ENCODE data around the gene CYP27C1. TPM values are rescaled to one million over a fixed set of nuclear protein-coding genes. Genes with fewer than 3 reads are reported as not detected.

The CYP27C1 gene
- polyA plus RNA-seq, 1 experiment, result 0.28 TPM

DNA sequence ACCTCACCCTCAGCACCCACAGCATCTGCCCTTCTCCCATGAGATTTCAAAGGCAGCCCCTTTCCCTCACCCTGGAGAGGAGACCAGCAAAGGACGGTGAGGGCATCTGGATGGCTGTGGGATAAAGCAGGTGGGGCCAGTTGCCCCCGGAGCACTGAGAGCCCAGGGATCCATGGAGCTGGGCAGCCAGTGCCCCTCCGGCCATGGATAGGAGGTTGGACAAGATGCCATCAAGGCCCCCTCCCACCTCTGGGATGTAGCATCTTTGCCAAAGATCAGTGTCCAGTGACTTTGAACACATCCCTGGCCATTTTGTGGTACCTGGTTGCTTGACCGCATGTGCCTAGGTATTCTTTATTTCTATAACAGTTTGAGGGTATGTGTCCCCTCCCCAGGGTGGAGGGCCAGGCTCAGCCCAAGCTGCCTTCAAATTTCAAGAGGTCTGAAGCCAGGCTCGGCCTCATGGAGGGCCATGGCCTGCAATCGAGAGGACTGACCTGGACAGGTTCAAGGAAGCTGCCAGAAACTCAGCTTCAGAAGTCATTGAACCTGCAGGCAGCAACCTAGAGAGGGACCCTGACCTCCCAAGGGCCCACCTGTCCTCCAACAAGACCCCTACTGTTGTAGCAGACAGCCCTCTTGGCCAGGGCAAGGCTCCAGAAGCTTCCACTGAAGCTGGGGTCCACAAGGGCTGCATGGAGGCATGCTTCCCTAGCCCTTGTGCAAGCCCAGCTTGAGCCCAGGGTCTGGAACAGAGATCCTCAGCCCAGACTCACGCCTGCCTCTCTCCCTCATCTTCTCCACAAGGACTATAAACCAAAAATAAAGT lies 57.6 kb downstream of the CYP27C1 start:
- CTCF ChIA-PET, result no interaction called here
- H3K27me3 ChIP-seq (ENCODE audit: control insufficient read depth, insufficient read depth, low read length), result 0 out of 2 replicates have a peak, but pooled peaks cover 3% of the 10 kb centered on the region
- POLR2A ChIA-PET, result no interaction called here
- H3K4me3 ChIP-seq (ENCODE audit: low read depth, low read length), result no peak overlapping the region
- H3K36me3 ChIP-seq (ENCODE audit: control insufficient read depth, insufficient read depth, low read length), result no peaks in the 10 kb centered on the region
- TF ChIP-seq, protein P1, sequence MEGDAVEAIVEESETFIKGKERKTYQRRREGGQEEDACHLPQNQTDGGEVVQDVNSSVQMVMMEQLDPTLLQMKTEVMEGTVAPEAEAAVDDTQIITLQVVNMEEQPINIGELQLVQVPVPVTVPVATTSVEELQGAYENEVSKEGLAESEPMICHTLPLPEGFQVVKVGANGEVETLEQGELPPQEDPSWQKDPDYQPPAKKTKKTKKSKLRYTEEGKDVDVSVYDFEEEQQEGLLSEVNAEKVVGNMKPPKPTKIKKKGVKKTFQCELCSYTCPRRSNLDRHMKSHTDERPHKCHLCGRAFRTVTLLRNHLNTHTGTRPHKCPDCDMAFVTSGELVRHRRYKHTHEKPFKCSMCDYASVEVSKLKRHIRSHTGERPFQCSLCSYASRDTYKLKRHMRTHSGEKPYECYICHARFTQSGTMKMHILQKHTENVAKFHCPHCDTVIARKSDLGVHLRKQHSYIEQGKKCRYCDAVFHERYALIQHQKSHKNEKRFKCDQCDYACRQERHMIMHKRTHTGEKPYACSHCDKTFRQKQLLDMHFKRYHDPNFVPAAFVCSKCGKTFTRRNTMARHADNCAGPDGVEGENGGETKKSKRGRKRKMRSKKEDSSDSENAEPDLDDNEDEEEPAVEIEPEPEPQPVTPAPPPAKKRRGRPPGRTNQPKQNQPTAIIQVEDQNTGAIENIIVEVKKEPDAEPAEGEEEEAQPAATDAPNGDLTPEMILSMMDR (IDR thresholded peaks at IDR 0.05; ENCODE audit: insufficient read depth, low read depth, low read length), result no peak
- no peak for DNase-seq (ENCODE audit: low read depth)

DNA sequence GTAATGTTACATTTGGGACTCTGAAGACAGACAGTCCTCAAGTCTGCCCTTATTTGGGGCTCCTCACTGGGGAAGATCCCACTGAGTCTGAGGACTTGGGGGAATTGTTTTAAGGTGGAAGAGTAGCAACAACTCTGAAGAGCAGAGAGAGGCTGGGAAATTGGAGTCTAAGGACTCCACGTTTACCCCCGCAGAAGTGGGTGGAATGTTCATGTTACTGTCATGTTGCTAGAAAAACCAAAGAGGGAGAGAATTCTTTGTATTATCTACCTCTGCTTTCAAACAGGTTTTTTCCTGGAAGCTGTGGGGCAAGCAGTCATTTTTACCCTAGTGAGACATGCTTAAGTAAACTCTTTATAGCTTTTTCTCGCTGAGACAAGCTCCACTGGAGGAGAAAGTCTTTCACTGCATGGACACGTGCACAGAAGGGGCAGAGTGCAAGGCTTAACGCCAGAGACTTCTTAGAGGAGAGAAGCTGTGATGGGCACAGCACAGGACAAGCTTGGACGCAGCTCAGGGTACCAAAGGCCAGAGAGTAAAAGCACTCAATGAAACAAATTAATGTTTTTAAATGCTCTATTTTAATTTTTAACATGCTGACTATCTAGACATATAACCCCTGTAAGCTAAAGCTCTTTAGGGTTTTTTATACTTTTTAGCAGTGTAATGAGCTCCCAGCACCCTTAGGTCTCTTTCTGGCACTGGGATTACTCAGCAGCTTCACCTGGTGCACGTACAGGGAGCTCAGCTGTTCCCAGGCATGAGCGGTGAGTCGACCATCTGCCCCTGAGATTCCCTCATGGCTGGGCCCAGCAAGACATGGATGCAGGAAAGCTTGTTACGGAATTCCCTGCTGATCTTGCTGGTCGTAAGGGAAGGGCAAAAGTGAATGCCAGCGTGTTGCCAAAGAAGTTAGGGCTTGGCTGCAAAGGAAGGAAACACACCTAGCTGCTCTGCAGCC lies 58.6 kb downstream of the CYP27C1 start:
- Histone ChIP-seq H3K4me3 (ENCODE audit: low read depth, low read length) (no peak overlapping the region), H3K27me3 (ENCODE audit: control insufficient read depth, insufficient read depth, low read length) (0 out of 2 replicates have a peak, but pooled peaks cover 3% of the 10 kb centered on the region), H3K36me3 (ENCODE audit: control insufficient read depth, insufficient read depth, low read length) (no peaks in the 10 kb centered on the region)
- TF ChIP-seq, protein P1 (IDR thresholded peaks at IDR 0.05; ENCODE audit: insufficient read depth, low read depth, low read length), result no peak
- POLR2A ChIA-PET, result no interaction called here
- no peak for DNase-seq (ENCODE audit: low read depth)
- CTCF ChIA-PET, result interaction anchor here (2.7 kb wide), 1 partner anchor 12 kb away, joined by 12 read pairs; no protein-coding TSS in a partner anchor

DNA sequence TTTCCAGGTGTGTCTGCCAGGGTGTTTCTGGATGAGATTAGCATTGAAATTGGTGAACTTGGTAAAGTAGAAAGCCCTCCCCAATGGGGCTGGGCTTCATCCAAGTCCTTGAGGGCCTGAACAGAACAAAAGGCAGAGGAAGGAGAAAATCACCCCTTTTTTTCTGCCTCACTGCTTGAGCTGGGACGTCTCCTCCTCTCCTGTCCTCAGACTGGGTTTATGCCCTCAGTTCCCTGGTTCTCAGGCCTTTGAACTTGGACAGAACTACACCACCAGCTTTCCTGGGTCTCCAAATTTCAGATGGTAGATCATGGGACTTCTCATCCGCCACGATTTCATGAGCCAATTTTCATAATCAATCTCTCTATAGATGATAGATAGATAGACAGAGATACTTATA lies 59.4 kb downstream of the CYP27C1 start:
- TF ChIP-seq, protein P1 (IDR thresholded peaks at IDR 0.05; ENCODE audit: insufficient read depth, low read depth, low read length), result no peak
- CTCF ChIA-PET, result interaction anchor here (2.7 kb wide), 1 partner anchor 13 kb away, joined by 12 read pairs; no protein-coding TSS in a partner anchor
- no peaks in the 10 kb centered on the region for H3K36me3 ChIP-seq (ENCODE audit: control insufficient read depth, insufficient read depth, low read length)
- no peak overlapping the region for H3K4me3 ChIP-seq (ENCODE audit: low read depth, low read length)
- POLR2A ChIA-PET, result no interaction called here
- no peak for DNase-seq (ENCODE audit: low read depth)
- 0 out of 2 replicates have a peak, but pooled peaks cover 3% of the 10 kb centered on the region for H3K27me3 ChIP-seq (ENCODE audit: control insufficient read depth, insufficient read depth, low read length)

DNA sequence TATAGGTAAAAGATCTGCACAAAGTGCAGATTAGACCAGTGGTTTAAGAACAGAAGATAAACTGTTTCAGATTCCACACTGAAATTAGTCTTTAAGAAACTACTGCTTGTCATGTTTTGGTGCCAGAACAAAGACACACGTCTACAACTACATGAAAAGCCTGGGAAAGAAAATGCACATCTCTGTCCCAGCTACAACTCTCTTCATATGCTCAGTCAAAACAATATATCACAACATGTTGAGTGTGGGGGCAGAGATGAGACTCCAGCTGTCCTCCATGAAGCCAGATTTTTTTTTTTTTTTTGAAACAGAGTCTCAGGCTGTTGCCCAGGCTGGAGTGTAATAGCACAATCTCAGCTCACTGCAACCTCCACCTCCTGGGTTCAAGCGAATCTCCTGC lies 60.6 kb downstream of the CYP27C1 start:
- Histone ChIP-seq H3K27me3 (ENCODE audit: control insufficient read depth, insufficient read depth, low read length) (0 out of 2 replicates have a peak, but pooled peaks cover 3% of the 10 kb centered on the region), H3K36me3 (ENCODE audit: control insufficient read depth, insufficient read depth, low read length) (no peaks in the 10 kb centered on the region), H3K4me3 (ENCODE audit: low read depth, low read length) (no peak overlapping the region)
- ChIA-PET CTCF (interaction anchor here (2.0 to 2.7 kb wide), 2 partner anchors 9 to 14 kb away, joined by 5 to 12 read pairs; no protein-coding TSS in a partner anchor), POLR2A (no interaction called here)
- no peak for DNase-seq (ENCODE audit: low read depth)
- TF ChIP-seq, protein P1 (IDR thresholded peaks at IDR 0.05; ENCODE audit: insufficient read depth, low read depth, low read length), result no peak

Measured in BJ (cell line).